Stimulated activated CD8-positive, alpha-beta memory T cell treated with anti-CD3 and anti-CD28 coated beads, Interleukin-15, amount 100 ng/mL, for 24 hours (primary cell): ENCODE results near the gene PSAPL1.

Experiments
- DNase-seq: peaks from one replicate; pipeline ENCODE4 v3.0.0-alpha.2; 2020; ENCODE audit warnings: low read depth

Gene PSAPL1

GRCh38 chr4:7396186-7396910 lies 38.4 kb downstream of the PSAPL1 start:
- DNase-seq = no peak

GRCh38 chr4:7395645-7396044 lies 39.1 kb downstream of the PSAPL1 start:
- DNase-seq = no peak

DNA sequence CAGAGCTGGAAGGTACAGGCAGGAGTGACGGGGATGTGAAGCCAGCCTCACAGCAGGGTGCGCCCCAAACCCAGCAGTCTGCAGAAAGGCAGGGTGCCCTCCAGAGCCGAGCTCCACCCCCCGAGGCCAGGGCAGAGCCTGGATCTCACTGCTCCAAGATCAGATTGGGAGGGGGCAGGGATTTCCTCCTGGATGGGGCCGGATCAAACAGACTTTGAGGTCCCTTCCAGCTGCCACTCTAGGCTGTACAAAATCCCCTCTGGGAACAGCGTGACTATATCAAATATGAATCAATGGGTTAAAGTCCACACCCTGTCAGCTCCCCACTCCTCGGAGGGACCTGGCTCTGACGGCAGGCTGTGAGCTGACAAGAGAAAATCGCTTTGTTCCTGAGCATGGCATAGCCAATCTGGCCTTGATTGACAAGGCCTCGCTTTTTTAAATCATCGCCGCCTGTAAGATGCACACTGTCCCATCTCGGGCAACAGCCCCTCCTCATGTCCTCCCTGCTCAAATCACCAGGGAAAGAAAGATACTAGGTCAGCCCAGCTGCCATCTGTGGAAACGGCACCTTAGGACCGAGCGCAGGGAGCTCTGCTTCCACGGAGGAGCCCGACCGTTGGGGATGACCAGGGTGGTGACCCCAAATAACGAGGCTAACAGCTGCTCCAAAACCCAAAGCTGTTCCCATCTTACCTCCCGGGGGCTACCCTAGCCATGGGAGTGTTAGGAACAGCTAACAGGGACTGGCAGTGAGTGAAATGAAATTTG lies 39.9 kb downstream of the PSAPL1 start:
- DNase-seq = no peak

- no peak for DNase-seq
Measured at GRCh38 chr4:7393601-7394575, 40.8 kb downstream of the PSAPL1 start.

DNA sequence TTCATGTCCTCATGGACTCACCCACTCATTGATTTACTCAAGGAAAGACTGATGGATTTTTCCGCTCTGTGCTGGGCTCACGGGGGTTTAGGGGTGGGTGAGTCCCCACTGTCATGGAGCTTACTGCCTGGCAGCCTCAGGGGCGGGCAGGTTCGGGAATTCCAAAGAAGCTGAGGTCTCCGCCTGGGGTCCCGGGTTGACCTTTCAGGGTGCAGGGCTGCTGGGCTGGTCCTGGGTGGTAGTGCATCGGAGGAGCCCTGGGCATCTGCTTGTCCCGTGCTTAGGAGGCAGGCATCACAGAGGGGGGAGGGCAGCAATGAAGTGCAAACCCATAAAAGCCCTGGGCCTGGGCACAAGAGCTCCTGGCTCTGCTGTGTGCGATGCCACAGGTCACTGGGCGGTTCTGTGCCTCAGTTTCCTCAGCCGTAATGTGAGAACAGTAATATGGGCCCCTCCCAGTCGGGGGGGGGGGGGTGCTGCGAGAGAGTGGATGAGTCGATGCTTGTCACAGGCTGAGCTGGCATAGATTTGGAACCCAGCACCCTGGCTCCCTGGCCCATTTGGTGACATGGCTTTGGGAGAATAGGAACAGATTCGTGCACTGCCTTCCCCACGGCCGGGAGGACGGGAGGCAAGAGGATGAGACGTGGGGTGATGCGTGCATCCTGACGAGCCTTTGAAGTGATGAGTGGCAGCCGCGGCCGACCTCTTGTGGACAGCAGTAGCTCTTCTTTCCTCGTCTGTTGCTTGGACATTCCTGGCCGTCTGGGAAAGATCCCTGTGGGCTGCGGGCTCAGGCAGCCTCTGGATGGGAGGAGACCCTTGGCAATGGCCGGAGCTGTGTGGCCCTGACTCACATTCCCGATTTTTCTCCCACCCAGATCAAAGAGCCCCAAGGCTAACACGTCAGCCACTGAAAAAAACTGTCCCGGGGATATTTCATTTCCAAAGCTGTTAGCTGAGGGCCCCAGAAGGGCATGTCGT lies 42.0 kb downstream of the PSAPL1 start:
- DNase-seq = no peak

DNA sequence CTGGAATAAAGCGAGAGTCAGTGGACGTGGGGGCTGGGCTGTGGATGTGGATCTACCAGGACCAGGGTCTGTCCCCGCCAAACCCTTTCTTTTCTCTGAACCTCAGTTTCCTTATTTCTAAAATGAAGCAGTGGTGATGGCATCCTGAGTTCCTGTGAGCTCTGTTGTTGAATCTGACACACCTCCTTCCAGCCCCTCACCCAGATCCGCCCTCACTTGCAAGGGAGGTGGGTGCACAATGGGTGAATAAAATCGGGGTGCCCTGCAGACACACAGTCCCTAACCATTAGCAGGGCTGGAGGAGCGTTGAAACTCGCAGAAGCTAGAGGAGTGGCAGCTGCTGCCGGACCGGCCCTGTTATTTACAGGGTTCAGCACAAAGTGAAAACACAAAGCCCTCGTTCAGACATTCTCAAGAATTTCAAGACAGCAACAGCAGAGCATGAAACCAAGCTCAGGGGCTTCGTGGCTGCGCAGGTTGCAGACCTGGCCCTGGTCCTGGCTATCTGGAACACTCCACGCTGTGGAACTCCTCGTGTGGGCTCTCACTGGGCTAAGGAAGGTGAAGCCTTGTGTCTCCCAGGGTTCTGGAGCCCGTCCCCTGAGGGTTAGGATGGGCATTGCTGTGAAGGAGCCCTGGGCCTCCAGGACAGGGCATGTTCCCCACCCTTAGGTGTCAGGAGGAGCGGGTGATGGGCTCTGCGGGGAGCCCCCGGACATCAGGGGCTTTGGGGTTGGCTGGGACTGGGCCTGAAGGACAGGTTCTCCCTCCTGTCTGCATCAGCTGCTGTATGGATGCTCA lies 42.9 kb downstream of the PSAPL1 start:
- DNase-seq = no peak

DNA sequence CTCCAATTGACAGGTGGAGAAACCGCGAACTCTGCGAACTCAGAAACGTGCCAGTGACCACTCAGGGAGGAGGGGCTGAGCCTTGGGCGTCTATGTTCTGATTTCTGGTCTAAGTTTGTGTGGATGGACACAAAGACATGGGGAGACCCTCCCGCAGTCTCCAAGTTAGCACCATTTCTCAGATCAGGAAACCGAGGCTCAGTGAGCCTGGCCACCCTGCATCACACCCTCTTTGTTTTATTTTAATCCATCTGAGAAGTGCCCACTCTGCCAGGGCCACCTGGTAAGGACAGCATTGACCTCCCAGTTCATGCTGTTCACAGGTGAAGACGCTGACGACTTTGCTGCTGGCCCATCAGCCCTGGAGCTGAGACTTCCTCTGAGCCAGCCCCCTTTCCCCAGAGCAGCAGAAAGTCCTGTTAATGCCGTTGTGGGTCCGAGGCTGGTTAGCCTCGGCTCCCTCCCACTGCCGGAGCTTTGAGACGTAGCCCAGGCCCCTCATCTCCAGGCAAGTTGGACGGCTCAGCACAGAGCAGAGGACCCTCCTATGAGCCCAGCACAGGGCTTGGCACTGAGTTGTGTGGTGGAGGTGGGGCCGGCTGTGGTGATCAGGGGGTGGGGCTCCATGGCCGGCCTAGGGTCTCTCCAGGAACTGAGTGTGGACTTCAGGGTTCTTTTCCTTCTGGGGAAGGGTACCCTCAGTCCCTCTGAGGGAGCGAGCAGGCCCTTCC lies 43.7 kb downstream of the PSAPL1 start:
- DNase-seq = no peak

GRCh38 chr4:7390336-7390735 lies 44.4 kb downstream of the PSAPL1 start:
- DNase-seq = no peak

DNA sequence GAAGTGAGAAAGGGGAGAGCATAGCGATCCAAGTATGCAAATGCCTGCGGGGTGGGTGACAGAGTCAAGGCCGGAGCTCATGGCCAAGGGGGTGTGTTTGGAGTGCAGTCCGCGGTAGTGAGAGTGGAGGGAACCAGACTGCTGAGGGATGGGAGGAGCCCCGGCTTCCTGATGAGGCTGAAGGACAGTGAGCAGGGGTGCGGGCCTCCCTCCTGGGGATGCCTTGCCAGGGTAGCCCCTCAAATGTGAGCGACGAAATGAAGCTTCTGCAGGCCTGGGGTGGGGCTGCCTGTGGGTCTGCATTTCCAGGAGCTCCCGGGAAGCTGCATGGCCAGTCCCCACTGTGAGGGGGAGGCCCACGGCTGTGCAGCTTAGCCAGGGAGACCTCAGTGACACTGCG lies 45.0 kb downstream of the PSAPL1 start:
- DNase-seq = no peak

DNA sequence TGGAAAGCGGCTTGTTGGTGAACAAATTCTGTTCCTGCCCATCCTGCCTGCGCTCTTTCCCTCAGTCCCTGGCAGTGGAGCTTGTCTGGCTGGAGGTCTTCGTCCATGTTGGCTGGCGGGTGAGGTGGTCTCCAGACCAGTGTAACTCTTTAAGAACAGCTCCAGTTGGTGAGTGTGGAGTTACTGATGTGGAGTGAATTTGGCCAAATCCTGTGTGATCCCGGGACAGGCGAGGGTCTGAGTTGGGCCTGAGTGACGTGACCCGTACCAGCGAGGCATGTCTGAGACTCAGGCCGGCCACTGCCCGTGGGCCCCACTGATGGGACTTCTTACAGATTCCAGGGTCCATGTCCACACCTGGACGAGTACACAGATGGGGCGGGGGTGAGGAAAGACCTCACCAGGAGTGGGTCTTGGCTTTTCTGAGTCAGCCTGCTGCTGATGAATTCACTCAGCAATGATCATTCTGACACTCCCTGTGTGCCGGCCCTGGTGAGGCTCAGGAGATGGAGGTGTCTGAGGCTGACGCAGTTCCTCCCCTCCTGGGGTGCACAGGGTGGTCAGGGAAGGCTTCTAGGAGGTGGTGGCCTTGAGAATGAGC lies 45.5 kb downstream of the PSAPL1 start:
- DNase-seq = no peak

DNA sequence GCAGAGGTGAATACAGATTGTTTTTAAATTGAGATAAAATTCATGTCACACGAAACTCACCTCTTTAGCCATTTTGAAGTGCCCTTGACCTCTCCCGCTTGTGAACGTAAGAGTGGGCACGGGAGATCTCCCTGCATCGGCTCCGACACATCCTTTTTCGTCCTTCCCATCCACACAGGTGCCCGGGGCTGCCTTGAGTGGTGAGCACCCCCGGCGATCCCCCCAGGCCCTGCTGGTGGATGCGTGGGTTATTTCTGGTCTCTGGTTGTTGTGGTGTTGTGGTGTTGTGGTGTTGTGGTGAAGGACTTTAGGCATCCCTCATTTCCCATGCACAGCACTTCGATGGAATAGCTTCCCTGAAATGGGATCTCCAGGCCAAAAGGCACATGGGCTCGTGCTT lies 46.1 kb downstream of the PSAPL1 start:
- DNase-seq = no peak

DNA sequence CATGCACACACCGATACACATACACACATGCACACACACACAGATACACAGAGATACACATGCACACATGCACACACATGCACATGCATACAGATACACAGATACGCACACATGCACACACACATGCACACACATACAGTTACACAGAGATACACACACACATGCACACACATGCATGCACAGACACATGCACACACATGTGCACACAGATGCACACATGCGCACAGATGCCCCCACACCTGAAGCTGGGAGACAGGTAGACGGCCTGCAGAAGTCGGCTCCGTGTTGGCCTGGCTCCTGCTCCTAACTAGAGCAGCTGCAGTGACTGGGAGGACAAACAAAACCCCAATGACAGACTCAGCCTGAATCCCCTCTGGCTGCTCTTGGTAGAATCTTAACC lies 46.8 kb downstream of the PSAPL1 start:
- DNase-seq = no peak

GRCh38 chr4:7384929-7385890 lies 49.5 kb downstream of the PSAPL1 start:
- no peak for DNase-seq

- DNase-seq = no peak
Measured at GRCh38 chr4:7384003-7384928, 50.5 kb downstream of the PSAPL1 start.

DNA sequence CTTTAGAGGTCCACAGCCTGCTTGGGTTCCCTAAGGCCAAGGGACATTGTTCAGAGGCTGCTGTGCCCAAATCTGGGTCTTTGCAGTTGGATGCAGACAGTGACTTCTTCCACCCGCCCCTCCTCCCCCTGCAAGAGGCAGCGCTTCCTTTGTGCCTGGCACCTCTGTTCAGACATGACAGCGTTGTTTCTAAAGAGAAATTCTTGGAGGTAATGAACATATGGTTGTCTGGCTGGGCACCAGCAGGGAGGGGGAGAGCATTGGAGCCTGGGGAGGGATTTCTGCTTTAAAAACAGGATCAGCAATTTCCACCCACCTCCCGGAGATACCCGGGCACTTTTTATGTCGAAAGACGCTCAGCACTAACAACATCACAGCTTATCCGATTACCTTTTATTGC lies 51.5 kb downstream of the PSAPL1 start:
- no peak for DNase-seq

GRCh38 chr4:7382634-7383014 lies 52.1 kb downstream of the PSAPL1 start:
- no peak for DNase-seq
